Coronary artery (tissue), 2 donors: ENCODE results near the gene PPT1.

Source experiments
- DNase-seq: peaks from one replicate; pipeline ENCODE4 v3.0.0-alpha.2; 2017; ENCODE audit warnings: low spot score
- H3K27ac ChIP-seq, 2 donors: fragments of 200-600 bp; sonication (generic); one replicate each; pipeline ENCODE4 v1.5.1; 2016 to 2019
- H3K4me3 ChIP-seq: fragments of 200-600 bp; sonication (generic); 2 replicates; pipeline ENCODE4 v1.5.1; 2016; ENCODE audit warnings: mild to moderate bottlenecking, moderate library complexity
- TF ChIP-seq, protein P1 (sequence below): fragments of 200-600 bp; sonication (generic); IDR thresholded peaks from one replicate; pipeline ENCODE4 v1.5.1; 2019; ENCODE audit warnings: antibody characterized with exemption

PPT1 gene

DNA sequence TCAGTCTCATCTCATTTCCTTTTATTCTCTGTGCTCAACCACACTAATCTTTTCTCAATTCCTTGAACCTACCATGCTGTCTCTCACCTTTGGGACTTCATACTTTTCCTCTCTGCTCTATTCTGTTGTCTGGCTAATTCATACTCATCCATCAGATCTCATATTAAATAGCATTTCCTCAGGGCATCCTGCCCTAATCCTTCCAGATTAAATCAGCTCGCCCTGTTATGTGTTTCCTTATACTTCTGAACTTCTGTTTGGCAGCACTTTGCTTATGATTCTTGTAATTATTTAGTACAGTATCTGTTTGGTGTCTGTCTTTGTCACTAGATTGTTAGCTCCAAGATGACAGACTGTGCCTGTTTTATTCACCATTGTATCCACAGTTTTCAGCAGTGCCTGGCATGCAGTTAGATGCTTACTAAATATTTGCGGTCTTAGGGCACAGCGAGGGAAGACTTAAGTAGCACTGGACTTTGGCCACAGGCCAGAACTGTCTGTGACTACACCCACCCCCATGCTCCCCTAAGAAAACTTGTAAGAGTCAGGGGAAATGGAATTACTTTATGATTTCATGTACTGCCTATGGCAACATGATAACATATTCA lies 66.4 kb downstream of the PPT1 start:
- DNase-seq = no peak
- Histone ChIP-seq H3K27ac (no peak overlapping the region), H3K4me3 (no peak overlapping the region)
- TF ChIP-seq, protein P1, sequence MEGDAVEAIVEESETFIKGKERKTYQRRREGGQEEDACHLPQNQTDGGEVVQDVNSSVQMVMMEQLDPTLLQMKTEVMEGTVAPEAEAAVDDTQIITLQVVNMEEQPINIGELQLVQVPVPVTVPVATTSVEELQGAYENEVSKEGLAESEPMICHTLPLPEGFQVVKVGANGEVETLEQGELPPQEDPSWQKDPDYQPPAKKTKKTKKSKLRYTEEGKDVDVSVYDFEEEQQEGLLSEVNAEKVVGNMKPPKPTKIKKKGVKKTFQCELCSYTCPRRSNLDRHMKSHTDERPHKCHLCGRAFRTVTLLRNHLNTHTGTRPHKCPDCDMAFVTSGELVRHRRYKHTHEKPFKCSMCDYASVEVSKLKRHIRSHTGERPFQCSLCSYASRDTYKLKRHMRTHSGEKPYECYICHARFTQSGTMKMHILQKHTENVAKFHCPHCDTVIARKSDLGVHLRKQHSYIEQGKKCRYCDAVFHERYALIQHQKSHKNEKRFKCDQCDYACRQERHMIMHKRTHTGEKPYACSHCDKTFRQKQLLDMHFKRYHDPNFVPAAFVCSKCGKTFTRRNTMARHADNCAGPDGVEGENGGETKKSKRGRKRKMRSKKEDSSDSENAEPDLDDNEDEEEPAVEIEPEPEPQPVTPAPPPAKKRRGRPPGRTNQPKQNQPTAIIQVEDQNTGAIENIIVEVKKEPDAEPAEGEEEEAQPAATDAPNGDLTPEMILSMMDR = no peak

DNA sequence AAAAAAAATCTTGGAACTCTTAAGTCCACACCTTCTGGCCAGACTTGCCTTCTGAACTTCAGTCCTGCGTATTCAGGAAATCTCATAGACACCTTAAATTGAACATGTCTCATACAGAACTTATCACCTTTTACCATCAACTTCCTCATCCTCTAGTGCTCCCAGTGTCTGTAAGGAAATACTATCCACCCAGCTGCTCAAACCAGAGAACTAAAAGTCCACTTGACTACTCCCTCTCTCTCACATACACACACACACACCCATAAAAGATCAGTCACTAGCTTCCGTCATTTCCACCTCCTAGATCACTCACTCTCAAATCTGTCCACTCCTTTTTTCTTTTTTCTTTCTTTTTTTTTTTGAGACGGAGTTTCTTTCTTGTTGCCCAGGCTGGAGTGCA lies 67.4 kb downstream of the PPT1 start:
- no peak for DNase-seq
- Histone ChIP-seq H3K27ac (no peak overlapping the region), H3K4me3 (no peak overlapping the region)

DNA sequence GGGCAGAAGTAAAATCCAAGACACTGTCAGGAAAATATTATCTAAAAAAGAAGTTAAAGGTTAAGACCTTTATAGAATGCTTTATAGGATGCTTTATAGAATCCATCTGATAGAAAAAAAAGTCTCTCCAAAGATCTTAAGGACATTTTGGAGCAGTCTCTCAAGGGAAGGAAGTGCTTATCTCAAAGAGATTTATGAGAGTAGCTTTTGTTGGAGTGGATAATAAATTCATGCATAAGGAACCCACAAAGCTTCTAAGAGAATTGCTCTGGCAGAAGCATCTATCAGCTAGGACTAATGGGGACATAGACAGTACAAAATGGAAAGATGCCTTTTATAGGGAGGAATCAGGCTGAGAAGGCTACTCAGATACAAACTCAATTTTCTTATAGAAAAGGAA lies 69.4 kb downstream of the PPT1 start:
- no peak overlapping the region for H3K27ac ChIP-seq
- TF ChIP-seq, protein P1 = no peak
- no peak for DNase-seq
- H3K4me3 ChIP-seq = no peak overlapping the region

More for the DNA sequence above, 67.4 kb downstream of the PPT1 start:
- TF ChIP-seq, protein P1 = no peak

DNA sequence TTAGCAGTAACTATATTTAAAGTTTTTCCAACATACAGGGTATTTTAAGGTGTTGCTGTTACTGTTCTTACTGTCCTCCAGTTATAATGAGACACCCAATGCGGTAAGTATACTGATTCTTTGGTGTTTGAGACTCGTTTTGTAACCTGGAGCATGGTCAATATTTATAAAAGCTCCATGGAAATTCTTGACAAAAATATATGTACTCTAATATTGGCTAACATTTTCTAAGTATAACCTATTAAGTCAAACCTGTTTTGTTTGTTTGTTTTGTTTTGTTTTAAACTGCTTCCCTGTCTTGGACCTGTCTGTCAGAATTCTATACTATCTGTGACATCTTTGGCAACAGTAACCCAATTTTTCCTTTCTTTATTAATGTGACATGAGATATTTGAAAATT lies 72.4 kb downstream of the PPT1 start:
- TF ChIP-seq, protein P1 = no peak
- DNase-seq = no peak
- Histone ChIP-seq H3K4me3 (no peak overlapping the region), H3K27ac (no peak overlapping the region)

DNA sequence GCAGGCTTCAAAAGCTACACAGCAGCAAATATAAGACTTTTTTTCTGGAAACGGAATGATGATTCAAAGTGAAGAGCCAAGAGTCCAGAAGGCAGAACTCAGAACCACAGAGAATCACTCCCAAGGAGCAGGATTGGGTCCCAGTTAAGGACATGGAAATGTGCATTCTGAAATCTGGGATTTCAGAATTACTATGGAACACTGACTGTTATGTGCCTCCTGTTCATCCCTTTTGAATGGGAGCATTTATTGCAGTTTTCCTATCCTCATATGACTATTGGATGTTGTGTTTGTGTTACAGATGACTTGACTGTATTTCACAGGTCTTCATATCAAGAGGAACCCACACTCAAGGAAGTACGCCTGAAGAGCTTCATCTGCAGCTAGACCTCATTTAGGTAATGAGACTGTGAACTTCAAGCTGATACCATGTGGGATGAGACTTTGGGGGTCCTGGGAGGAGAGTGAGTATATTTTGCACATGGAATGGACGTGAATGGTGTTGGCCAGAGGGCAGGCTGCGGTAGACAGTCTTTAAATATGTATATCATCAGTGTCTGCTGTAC lies 73.6 kb downstream of the PPT1 start:
- no peak for DNase-seq
- TF ChIP-seq, protein P1 = no peak

More for the DNA sequence above, 73.6 kb downstream of the PPT1 start:
- Histone ChIP-seq H3K4me3 (no peak overlapping the region), H3K27ac (no peak overlapping the region)
